GM03348 (cell line): Measurements from ENCODE around the gene ANO1.

Experiments
- DNase-seq: peaks from one replicate; pipeline ENCODE4 v3.0.0; 2012; ENCODE audit warnings: low spot score

ANO1 gene

GRCh38 chr11:70164705-70165104, 86.6 kb downstream of the ANO1 start:
- no peak for DNase-seq

DNA sequence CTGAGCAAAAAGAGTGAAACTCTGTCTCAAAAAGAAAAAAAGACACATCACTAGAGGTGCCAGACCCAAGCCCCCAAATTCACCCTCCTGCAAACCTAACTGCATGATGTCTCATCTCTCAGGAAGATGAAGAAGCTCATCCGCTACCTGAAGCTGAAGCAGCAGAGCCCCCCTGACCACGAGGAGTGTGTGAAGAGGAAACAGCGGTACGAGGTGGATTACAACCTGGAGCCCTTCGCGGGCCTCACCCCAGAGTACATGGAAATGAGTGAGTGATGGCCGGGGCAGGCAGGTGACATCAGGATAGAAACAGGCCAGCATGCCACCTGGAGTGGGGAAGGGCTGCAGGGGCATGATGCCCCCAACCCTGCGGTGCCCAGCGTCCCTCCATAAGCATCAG, 89.0 kb downstream of the ANO1 start:
- DNase-seq, result no peak

DNA sequence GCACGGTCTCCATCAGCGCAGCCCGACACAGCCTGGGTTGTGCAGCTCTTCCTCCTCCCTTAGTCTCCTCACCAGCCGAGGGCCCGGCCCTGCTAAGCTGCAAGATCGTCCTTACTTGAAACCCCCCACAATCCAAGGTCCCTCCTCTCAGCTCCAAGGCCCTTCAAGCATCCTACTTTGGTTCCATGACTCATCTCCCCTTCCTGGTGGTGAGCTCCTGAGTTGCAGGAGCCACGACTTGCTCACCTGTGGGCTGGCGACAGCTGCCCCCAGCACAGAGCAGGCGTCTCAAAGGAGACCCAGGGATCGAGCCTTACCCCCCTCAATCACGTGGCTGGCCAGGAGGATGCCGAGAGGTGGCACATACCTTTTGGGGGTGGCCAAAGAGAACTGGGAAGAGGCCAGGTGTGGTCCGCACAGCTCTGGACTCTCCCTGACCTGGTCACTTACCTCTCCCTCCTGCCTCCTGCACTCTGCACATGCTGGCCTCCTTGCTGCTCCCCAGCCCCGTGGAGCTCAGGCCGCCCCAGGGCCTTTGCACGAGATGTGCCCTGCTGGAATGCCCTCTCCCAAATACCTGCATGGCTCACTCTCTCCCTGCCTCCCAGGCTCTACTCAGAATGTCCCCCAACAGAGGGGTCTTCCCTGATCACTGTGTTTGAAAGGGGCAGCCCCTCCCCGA, 89.7 kb downstream of the ANO1 start:
- DNase-seq, result no peak

GRCh38 chr11:70168405-70168754, 90.3 kb downstream of the ANO1 start:
- no peak for DNase-seq

GRCh38 chr11:70169127-70169526, 91.0 kb downstream of the ANO1 start:
- DNase-seq, result no peak

- no peak for DNase-seq
Observed at GRCh38 chr11:70169632-70170031, 91.5 kb downstream of the ANO1 start.

DNA sequence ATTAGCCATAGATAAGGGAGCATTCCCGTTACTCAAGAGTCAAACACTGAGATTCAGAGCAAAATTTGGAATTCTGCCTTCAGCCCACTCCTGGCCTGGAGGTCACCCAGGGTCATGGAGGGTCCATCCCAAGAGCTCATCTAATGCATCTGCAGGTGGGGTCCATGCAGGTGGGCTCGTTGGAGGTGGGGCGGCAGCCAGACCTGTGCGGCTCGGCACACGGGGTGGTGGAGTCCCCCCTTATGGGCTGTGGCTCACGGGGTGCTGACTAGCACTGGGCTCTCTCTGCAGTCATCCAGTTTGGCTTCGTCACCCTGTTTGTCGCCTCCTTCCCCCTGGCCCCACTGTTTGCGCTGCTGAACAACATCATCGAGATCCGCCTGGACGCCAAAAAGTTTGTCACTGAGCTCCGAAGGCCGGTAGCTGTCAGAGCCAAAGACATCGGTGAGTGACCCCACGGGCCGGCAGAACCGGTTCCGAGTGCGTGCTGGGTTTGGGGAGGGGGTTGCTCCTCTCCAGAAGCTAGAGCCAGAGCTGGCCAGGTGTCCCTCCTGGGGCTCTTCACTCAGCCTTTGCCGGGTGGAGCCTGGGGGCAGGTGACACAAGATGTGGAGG, 92.6 kb downstream of the ANO1 start:
- DNase-seq, result no peak

GRCh38 chr11:70173018-70173417, 94.9 kb downstream of the ANO1 start:
- no peak for DNase-seq

- no peak for DNase-seq
Observed at GRCh38 chr11:70174547-70175235, 96.6 kb downstream of the ANO1 start.

DNA sequence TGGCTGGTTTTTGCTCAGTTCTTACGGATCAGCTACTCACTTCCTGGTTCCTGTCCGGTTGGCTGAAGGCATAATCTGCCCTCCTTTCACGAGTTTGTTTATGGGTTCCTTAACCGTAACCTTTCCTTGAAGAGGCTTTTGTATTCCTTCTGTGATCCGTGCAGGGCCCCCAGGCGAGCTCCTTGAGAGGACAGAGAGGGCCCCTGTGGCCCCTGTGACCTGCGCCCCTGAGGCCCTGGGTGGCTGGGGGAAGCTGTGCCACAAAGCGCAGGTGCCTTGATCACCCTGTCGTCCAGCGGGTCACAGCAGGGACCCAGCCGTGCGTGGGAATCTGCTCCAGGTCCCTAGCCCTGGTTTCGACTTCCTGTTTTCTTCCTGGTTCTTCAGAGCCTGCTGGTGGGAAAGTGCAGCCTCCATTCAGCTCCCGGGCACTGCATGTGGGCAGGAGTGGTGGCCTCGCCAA, 97.2 kb downstream of the ANO1 start:
- DNase-seq, result no peak

DNA sequence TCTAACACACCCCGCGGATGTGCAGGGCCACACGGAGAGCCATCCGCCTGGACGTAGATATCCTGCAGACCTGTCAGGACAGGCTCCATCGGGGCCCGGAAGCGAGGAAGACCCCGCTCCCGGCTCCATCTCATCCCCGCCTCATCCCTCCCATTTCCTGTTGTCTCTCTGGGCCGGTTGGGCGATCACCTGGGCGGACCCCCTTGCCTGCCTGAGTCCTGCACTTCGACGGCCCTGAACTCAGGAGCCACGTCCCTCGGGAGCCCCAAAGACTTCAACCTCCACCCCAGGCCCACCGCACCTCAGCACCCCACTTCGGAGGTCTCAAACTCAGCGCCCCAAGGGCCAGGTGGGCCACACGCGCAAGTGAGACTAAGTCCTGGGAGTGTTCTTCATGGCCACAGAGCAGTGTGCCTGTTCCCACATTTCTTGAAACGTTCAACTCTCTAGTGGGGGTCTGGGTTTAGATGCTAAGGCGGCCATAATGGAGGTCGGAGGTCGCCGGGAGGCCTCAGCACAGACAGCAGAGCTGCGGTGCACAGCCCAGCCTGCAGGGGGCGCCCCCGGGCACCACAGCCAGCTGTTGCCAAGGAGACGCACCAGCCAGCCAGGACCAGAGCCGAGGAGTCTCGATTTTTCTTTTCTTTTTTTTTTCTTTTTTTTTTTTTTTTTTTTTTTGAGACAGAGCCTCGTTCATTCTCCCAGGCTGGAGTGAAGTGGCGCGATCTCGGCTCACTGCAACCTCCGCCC, 99.0 kb downstream of the ANO1 start:
- peak; percentile 51 for DNase-seq

DNA sequence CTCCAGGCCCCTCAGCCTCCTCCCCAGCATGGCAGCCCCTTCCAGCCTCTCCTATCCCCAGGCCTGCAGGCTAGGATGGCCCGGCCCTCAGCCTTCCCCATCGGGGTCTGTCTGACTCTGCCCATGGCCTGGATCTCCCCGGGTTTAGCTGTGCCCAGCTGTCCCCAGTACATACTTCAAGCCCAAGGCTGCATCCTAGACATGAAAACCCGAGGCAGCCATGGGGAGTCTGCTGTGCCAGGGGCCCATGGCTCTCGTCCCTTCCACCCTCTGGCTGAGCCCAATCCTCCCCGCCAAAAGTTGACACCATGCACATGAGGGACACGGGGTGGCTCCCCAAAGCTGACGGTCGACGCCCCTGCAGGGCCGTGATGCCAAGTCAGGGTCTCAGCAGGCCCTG, 102.8 kb downstream of the ANO1 start:
- no peak for DNase-seq

DNA sequence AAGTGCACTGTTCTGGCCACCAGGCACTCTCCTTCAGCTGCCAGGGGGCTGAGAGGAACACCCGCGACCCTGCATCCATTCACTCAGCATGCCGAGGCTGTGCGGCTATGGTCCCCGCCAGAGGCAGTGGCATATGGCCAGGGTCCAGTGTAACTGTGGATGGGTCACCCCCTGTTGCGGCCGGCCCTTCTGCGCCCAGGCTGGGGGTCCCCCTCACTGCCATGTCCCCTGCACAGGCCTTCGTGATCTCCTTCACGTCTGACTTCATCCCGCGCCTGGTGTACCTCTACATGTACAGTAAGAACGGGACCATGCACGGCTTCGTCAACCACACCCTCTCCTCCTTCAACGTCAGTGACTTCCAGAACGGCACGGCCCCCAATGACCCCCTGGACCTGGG, 104.1 kb downstream of the ANO1 start:
- no peak for DNase-seq

- DNase-seq, result no peak
Observed at GRCh38 chr11:70183032-70183431, 104.9 kb downstream of the ANO1 start.

DNA sequence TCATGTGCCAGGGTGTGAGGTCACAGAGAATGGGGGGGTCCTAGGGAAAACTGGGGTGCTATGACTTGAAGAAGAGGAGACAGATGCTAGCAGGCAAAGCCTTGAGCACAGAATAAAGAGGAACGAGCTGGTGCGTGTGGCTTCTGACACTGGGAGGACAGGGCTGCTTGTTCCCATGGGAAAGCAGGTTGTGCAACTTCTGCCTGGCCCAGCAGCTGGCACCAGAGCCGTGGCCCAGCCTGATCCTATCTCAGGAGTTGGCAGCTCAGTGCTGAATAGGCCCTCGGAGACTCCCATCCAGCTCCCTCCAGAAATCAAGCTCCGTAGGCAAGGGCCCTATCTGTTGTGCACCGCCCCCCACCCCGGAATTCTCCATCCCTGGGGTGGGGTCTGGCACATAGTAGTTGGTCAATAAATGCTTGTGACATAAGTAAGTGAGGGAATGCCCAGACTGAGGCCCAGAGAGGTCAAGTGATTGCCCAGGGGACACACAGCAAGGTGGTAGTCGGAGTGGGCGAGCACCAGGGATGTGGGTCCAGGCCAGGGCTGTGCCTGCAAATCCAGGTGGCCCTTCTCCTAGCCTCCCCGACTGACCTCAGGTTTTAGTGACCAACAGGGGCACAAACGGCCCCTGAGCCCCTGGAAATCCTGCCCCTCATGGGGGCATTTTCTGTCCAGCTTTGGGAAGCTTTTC, 105.5 kb downstream of the ANO1 start:
- no peak for DNase-seq

DNA sequence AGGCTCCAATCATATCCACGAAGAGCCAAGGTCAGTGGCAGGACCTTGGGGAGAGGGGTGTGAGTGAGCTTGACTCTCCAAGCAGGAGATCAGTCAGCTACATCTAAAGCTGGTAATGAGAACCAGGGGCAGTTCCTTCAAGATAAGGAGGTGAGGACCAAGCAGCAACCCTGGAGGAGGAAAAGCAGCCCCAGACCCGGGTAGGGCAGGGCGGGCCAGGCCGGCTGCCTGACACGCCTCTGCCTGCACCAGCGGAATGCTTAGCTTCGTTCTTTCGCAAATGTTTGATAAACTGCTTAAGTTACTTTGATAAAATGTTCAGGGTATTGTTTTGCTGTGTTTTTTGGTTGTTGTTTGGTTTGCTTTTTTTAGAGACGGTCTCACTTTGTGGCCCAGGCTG, 106.3 kb downstream of the ANO1 start:
- no peak for DNase-seq

- no peak for DNase-seq
Observed at GRCh38 chr11:70185348-70186055, 107.4 kb downstream of the ANO1 start.

DNA sequence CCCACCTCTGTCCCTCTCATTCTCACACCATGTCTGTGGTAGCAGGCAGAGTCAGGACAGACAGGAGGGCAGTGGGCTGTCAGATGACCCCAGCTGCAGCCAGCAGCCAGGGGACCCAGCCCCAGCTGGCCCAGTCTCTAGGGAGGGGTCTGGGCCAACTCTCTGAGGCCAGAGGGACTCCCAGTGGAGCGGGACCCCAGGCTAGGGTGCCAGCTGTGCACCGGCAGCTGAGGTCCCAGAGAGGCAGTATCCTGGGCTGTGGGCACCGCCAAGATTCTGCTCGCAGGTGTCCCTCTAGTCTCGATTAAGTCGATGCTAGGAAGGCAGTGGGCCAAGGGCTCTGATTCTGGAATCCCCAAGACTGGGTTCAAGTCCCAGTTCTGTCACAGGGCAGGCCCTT, 108.3 kb downstream of the ANO1 start:
- no peak for DNase-seq

GRCh38 chr11:70186936-70187335, 108.8 kb downstream of the ANO1 start:
- DNase-seq, result no peak

DNA sequence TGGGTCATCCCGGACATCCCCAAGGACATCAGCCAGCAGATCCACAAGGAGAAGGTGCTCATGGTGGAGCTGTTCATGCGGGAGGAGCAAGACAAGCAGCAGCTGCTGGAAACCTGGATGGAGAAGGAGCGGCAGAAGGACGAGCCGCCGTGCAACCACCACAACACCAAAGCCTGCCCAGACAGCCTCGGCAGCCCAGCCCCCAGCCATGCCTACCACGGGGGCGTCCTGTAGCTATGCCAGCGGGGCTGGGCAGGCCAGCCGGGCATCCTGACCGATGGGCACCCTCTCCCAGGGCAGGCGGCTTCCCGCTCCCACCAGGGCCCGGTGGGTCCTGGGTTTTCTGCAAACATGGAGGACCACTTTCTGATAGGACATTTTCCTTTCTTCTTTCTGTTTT, 109.7 kb downstream of the ANO1 start:
- no peak for DNase-seq

- no peak for DNase-seq
Observed at GRCh38 chr11:70189622-70190021, 111.5 kb downstream of the ANO1 start.
